ENCODE data around the gene HSD11B2. TPM values are rescaled to one million over a fixed set of nuclear protein-coding genes. Genes with fewer than 3 reads are reported as not detected.

HSD11B2 gene
- total RNA-seq, 2 experiments from 2014 or later = not detected

- DNase-seq (ENCODE audit: low spot score) = peak; percentile 72
- Histone ChIP-seq H3K9me2 (ENCODE audit: insufficient read depth, low read length) (no peaks in the 10 kb centered on the region), H3K79me2 (ENCODE audit: insufficient read depth, low read depth, low read length) (peaks cover 50% of the 10 kb centered on the region; the same call in 1 of the 2 replicates), H4K20me1 (ENCODE audit: insufficient read depth, low read length) (no peaks in the 10 kb centered on the region), H3K36me3 (ENCODE audit: insufficient read depth, low read length) (peaks cover 13% of the 10 kb centered on the region), H3K4me1 (ENCODE audit: insufficient read depth, low read length, poor library complexity, severe bottlenecking) (peaks cover 42% of the 10 kb centered on the region), H3K4me2 (ENCODE audit: low read length) (peak overlapping the region; percentile 95), H3K9me3 (ENCODE audit: low read length) (no peaks in the 10 kb centered on the region), H3K27ac (ENCODE audit: low read depth, low read length, poor library complexity, severe bottlenecking) (peak overlapping the region; percentile 72), H3K4me3 (ENCODE audit: low read depth, low read length, poor library complexity, severe bottlenecking) (peak overlapping the region; percentile 88), H2AFZ (ENCODE audit: low read length) (peak overlapping the region; percentile 60; the same call in 1 of the 2 replicates)
- TF ChIP-seq EZH2phosphoT487 (IDR thresholded peaks at IDR 0.05; ENCODE audit: borderline replicate concordance, low read depth, low read length) = no peak
- TF ChIP-seq, protein P1, sequence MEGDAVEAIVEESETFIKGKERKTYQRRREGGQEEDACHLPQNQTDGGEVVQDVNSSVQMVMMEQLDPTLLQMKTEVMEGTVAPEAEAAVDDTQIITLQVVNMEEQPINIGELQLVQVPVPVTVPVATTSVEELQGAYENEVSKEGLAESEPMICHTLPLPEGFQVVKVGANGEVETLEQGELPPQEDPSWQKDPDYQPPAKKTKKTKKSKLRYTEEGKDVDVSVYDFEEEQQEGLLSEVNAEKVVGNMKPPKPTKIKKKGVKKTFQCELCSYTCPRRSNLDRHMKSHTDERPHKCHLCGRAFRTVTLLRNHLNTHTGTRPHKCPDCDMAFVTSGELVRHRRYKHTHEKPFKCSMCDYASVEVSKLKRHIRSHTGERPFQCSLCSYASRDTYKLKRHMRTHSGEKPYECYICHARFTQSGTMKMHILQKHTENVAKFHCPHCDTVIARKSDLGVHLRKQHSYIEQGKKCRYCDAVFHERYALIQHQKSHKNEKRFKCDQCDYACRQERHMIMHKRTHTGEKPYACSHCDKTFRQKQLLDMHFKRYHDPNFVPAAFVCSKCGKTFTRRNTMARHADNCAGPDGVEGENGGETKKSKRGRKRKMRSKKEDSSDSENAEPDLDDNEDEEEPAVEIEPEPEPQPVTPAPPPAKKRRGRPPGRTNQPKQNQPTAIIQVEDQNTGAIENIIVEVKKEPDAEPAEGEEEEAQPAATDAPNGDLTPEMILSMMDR (conservative IDR thresholded peaks at IDR 0.05; ENCODE audit: low read length) = peak; percentile 48; the same call in 1 of the 2 replicates
- ChIA-PET CTCF (ENCODE audit: unreplicated experiment) (interaction anchor here (1.1 to 2.1 kb wide), 4 partner anchors 8 to 39 kb away, joined by 4 to 9 read pairs (median 7); no protein-coding TSS in a partner anchor), POLR2A (interaction anchor here (0.5 to 3.7 kb wide), 11 partner anchors 8 to 241 kb away, joined by 3 to 23 read pairs (median 6); partner anchors contain the start of gene SLC9A5)
- intact Hi-C loops (cut with micrococcal nuclease; ENCODE audit: unreplicated experiment) = loop anchor here (1.0 to 2.0 kb wide), 4 partner anchors 8 to 179 kb away; partner anchors contain the start of genes ACD and PARD6A
- BruUV-seq (replicated peaks) = TSS peak; percentile 91
Measured at GRCh38 chr16:67481561-67482232, 50.8 kb downstream of the HSD11B2 start.

GRCh38 chr16:67482233-67482924 is 51.5 kb downstream of the HSD11B2 start:
- DNase-seq (ENCODE audit: low spot score) = peak; percentile 44
- peak overlapping the region; percentile 95 for H3K4me2 ChIP-seq (ENCODE audit: low read length)
- no peaks in the 10 kb centered on the region for H3K9me3 ChIP-seq (ENCODE audit: low read length)
- H3K4me3 ChIP-seq (ENCODE audit: low read depth, low read length, poor library complexity, severe bottlenecking) = peak overlapping the region; percentile 88
- ChIA-PET POLR2A (interaction anchor here (0.5 to 3.7 kb wide), 7 partner anchors 9 to 242 kb away, joined by 6 to 23 read pairs (median 9); no protein-coding TSS in a partner anchor), CTCF (ENCODE audit: unreplicated experiment) (interaction anchor here (1.7 to 2.1 kb wide), 2 partner anchors 32 to 39 kb away, joined by 8 to 9 read pairs; no protein-coding TSS in a partner anchor)
- TF ChIP-seq, protein P1 (conservative IDR thresholded peaks at IDR 0.05; ENCODE audit: low read length) = no peak
- no peak for TF ChIP-seq EZH2phosphoT487 (IDR thresholded peaks at IDR 0.05; ENCODE audit: borderline replicate concordance, low read depth, low read length)
- H3K9me2 ChIP-seq (ENCODE audit: insufficient read depth, low read length) = no peaks in the 10 kb centered on the region
- H3K79me2 ChIP-seq (ENCODE audit: insufficient read depth, low read depth, low read length) = peaks cover 44% of the 10 kb centered on the region; the same call in 1 of the 2 replicates
- peak overlapping the region; percentile 60; the same call in 1 of the 2 replicates for H2AFZ ChIP-seq (ENCODE audit: low read length)
- H3K27ac ChIP-seq (ENCODE audit: low read depth, low read length, poor library complexity, severe bottlenecking) = peak overlapping the region; percentile 72
- peaks cover 48% of the 10 kb centered on the region for H3K4me1 ChIP-seq (ENCODE audit: insufficient read depth, low read length, poor library complexity, severe bottlenecking)
- intact Hi-C loops (cut with micrococcal nuclease; ENCODE audit: unreplicated experiment) = no loop called here
- H4K20me1 ChIP-seq (ENCODE audit: insufficient read depth, low read length) = no peaks in the 10 kb centered on the region
- peaks cover 13% of the 10 kb centered on the region for H3K36me3 ChIP-seq (ENCODE audit: insufficient read depth, low read length)
- BruUV-seq (replicated peaks) = no TSS peak

Measured in OCI-LY7 (cell line).